Caco-2 (cell line): ENCODE data around the gene HACL1. TPM values are rescaled to one million over a fixed set of nuclear protein-coding genes. Genes with fewer than 3 reads are reported as not detected.

Experiments
- BruUV-seq: library from RNA; stranded (reverse); fragments of 400-500 nt; replicated peaks from 2 replicates; lab custom pipeline; 2021; lab: Mats Ljungman, UMichigan
- CTCF ChIA-PET: fragments of 300-600 bp; sonication (Branson Sonifier 250); formaldehyde crosslinking; loops from one replicate; lab custom pipeline; 2022; ENCODE audit warnings: antibody characterized with exemption; lab: Charles Lee
- POLR2A ChIA-PET: fragments of 300-600 bp; sonication (Branson Sonifier 250); formaldehyde crosslinking; loops from one replicate; lab custom pipeline; 2022; ENCODE audit warnings: antibody characterized with exemption; lab: Charles Lee
- DNase-seq, 2 experiments: peaks; one replicate each; pipeline versions ENCODE4 v3.0.0 to v3.0.0-alpha.2; 2020 to 2022
- H3K27me3 ChIP-seq: replicated peaks from 2 replicates; pipeline ENCODE4 v1.6.0; 2011; ENCODE audit warnings: low read length; ENCODE audit not compliant: control insufficient read depth, insufficient read depth
- H3K36me3 ChIP-seq: 2 replicates; pipeline ENCODE4 v1.5.1; 2011; ENCODE audit warnings: low read length; ENCODE audit not compliant: control insufficient read depth, insufficient read depth
- H3K4me1 ChIP-seq: fragments of 250-450 bp; sonication (Bioruptor Pico); 2 replicates; pipeline ENCODE4 v1.5.1; 2020; ENCODE audit warnings: mild to moderate bottlenecking
- H3K4me3 ChIP-seq: 2 replicates; pipeline ENCODE4 v1.5.1; 2011; ENCODE audit warnings: low read depth, mild to moderate bottlenecking, control low read depth, low read length
- H3K9me3 ChIP-seq: fragments of 250-450 bp; sonication (Bioruptor Pico); 2 replicates; pipeline ENCODE4 v1.5.1; 2020; ENCODE audit warnings: mild to moderate bottlenecking, moderate library complexity
- H3K27ac Mint-ChIP-seq: one replicate; pipeline ENCODE4 v1.8.0; 2022; ENCODE audit warnings: mixed read lengths; ENCODE audit not compliant: unreplicated experiment
- H3K27me3 Mint-ChIP-seq: one replicate; pipeline ENCODE4 v1.8.0; 2022; ENCODE audit warnings: mixed read lengths; ENCODE audit not compliant: insufficient read depth, unreplicated experiment
- H3K36me3 Mint-ChIP-seq: one replicate; pipeline ENCODE4 v1.8.0; 2022; ENCODE audit warnings: mild to moderate bottlenecking, mixed read lengths; ENCODE audit not compliant: insufficient read depth, unreplicated experiment
- H3K4me1 Mint-ChIP-seq: one replicate; pipeline ENCODE4 v1.8.0; 2022; ENCODE audit warnings: low read depth, mixed read lengths; ENCODE audit not compliant: unreplicated experiment
- H3K4me3 Mint-ChIP-seq: one replicate; pipeline ENCODE4 v1.8.0; 2022; ENCODE audit warnings: mild to moderate bottlenecking, moderate library complexity, mixed read lengths; ENCODE audit not compliant: unreplicated experiment
- H3K9me3 Mint-ChIP-seq: one replicate; pipeline ENCODE4 v1.8.0; 2022; ENCODE audit warnings: mixed read lengths; ENCODE audit not compliant: unreplicated experiment
- CTCF ChIP-seq, 2 experiments: fragments of 200-600 bp in 1 of 2; IDR thresholded peaks; 1 replicate in 1 of 2; 2 replicates in 1 of 2; pipeline versions ENCODE4 v1.5.1 to v1.8.0; 2011 to 2022; ENCODE audit warnings: antibody characterized with exemption in 1 of 2, control low read depth in 1 of 2, inconsistent platforms in 1 of 2, low read depth in 1 of 2, low read length in 1 of 2, mild to moderate bottlenecking in 1 of 2, moderate library complexity in 1 of 2; ENCODE audit not compliant: insufficient read depth in 1 of 2, severe bottlenecking in 1 of 2, unreplicated experiment in 1 of 2
- intact Hi-C: fragments of 100-400 bp; cut with micrococcal nuclease; formaldehyde crosslinking; loops from one replicate; pipeline ENCODE4 v1.10.0; 2022; ENCODE audit not compliant: unreplicated experiment
- total RNA-seq: library from RNA; stranded (reverse); gene quantifications from 2 replicates; pipeline ENCODE4 v1.2.3, GENCODE V29; 2022

HACL1 gene
- total RNA-seq, 1 experiment from 2014 or later = 48.1 TPM

GRCh38 chr3:15616053-15616452 lies 14.7 kb upstream of the HACL1 start:
- H3K27me3 Mint-ChIP-seq = no peaks in the 10 kb centered on the region
- H3K36me3 Mint-ChIP-seq = peaks cover 14% of the 10 kb centered on the region
- no peak overlapping the region for H3K4me3 ChIP-seq
- no peak overlapping the region for H3K27ac Mint-ChIP-seq
- POLR2A ChIA-PET = no interaction called here
- no peaks in the 10 kb centered on the region for H3K27me3 ChIP-seq
- H3K9me3 Mint-ChIP-seq = peaks cover 14% of the 10 kb centered on the region
- DNase-seq = no peak
- H3K4me1 ChIP-seq = peaks cover 13% of the 10 kb centered on the region
- H3K9me3 ChIP-seq = peaks cover 27% of the 10 kb centered on the region
- H3K4me1 Mint-ChIP-seq = peaks cover 7% of the 10 kb centered on the region
- no peak for TF ChIP-seq CTCF (IDR thresholded peaks at IDR 0.05; ENCODE audit: insufficient read depth in 1 of 2, low read depth in 1 of 2, low read length in 1 of 2, severe bottlenecking in 1 of 2, unreplicated experiment in 1 of 2)
- no TSS peak for BruUV-seq
- CTCF ChIA-PET = no interaction called here
- H3K4me3 Mint-ChIP-seq = no peak overlapping the region
- intact Hi-C loops = no loop called here
- no peaks in the 10 kb centered on the region for H3K36me3 ChIP-seq

GRCh38 chr3:15614958-15615357 lies 13.6 kb upstream of the HACL1 start:
- TF ChIP-seq CTCF (IDR thresholded peaks at IDR 0.05; ENCODE audit: insufficient read depth in 1 of 2, low read depth in 1 of 2, low read length in 1 of 2, severe bottlenecking in 1 of 2, unreplicated experiment in 1 of 2) = no peak
- ChIA-PET POLR2A (no interaction called here), CTCF (no interaction called here)
- Mint-ChIP-seq H3K4me3 (no peak overlapping the region), H3K27ac (no peak overlapping the region), H3K4me1 (peaks cover 6% of the 10 kb centered on the region), H3K36me3 (peaks cover 10% of the 10 kb centered on the region), H3K27me3 (no peaks in the 10 kb centered on the region), H3K9me3 (peaks cover 11% of the 10 kb centered on the region)
- intact Hi-C loops = no loop called here
- no peaks in the 10 kb centered on the region for H3K36me3 ChIP-seq
- H3K9me3 ChIP-seq = peaks cover 18% of the 10 kb centered on the region
- no peak for DNase-seq
- no TSS peak for BruUV-seq
- H3K4me1 ChIP-seq = peaks cover 12% of the 10 kb centered on the region
- H3K4me3 ChIP-seq = no peak overlapping the region
- H3K27me3 ChIP-seq = no peaks in the 10 kb centered on the region

GRCh38 chr3:15612001-15612400 lies 10.6 kb upstream of the HACL1 start:
- intact Hi-C loops = no loop called here
- no TSS peak for BruUV-seq
- H3K27ac Mint-ChIP-seq = no peak overlapping the region
- no peaks in the 10 kb centered on the region for H3K4me1 ChIP-seq
- H3K36me3 ChIP-seq = no peaks in the 10 kb centered on the region
- CTCF ChIA-PET = no interaction called here
- POLR2A ChIA-PET = no interaction called here
- H3K9me3 Mint-ChIP-seq = no peaks in the 10 kb centered on the region
- no peaks in the 10 kb centered on the region for H3K27me3 Mint-ChIP-seq
- no peak for TF ChIP-seq CTCF (IDR thresholded peaks at IDR 0.05; ENCODE audit: insufficient read depth in 1 of 2, low read depth in 1 of 2, low read length in 1 of 2, severe bottlenecking in 1 of 2, unreplicated experiment in 1 of 2)
- DNase-seq = no peak
- H3K27me3 ChIP-seq = no peaks in the 10 kb centered on the region
- no peak overlapping the region for H3K4me3 ChIP-seq
- no peaks in the 10 kb centered on the region for H3K4me1 Mint-ChIP-seq
- H3K4me3 Mint-ChIP-seq = no peak overlapping the region
- H3K9me3 ChIP-seq = no peaks in the 10 kb centered on the region
- no peaks in the 10 kb centered on the region for H3K36me3 Mint-ChIP-seq
